Suprapubic skin (tissue), 3 donors: ENCODE data around the gene PAEP.

Source experiments
- POLR2A ChIP-seq, 2 donors: fragments of 450-650 bp; IDR thresholded peaks; one replicate each; pipeline ENCODE4 v1.6.1; 2017; ENCODE audit warnings: antibody characterized with exemption in 2 of 2, mild to moderate bottlenecking in 2 of 2, moderate library complexity in 2 of 2
- TF ChIP-seq, protein P1 (sequence below), 2 donors: fragments of 200-600 bp in 1 of 2; fragments of 450-650 bp in 1 of 2; sonication (generic) in 1 of 2; IDR thresholded peaks; one replicate each; pipeline ENCODE4 v1.5.1; 2016 to 2019; ENCODE audit warnings: antibody characterized with exemption in 2 of 2, mild to moderate bottlenecking in 1 of 2, moderate library complexity in 1 of 2

DNA sequence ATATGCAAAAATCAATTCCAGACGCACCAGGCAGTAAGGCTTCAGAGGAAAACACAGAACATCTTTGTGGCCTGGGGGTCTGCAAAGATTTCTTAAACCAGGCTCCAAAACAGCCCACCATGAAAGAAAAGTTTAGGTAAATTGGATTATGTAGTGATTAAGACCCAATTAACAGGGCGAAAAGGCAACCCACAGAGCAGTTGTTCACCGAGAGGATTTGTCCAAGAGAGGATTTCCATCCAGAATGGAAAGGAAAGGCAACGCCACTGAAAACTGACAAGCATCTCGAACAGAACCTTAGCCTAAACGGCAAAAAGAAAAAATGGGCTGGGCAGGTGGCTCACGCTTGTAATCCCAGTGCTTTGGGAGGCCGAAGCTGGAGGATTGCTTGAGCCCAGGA is 40.4 kb downstream of the PAEP start:
- TF ChIP-seq POLR2A (IDR thresholded peaks at IDR 0.05): no peak
- TF ChIP-seq, protein P1, sequence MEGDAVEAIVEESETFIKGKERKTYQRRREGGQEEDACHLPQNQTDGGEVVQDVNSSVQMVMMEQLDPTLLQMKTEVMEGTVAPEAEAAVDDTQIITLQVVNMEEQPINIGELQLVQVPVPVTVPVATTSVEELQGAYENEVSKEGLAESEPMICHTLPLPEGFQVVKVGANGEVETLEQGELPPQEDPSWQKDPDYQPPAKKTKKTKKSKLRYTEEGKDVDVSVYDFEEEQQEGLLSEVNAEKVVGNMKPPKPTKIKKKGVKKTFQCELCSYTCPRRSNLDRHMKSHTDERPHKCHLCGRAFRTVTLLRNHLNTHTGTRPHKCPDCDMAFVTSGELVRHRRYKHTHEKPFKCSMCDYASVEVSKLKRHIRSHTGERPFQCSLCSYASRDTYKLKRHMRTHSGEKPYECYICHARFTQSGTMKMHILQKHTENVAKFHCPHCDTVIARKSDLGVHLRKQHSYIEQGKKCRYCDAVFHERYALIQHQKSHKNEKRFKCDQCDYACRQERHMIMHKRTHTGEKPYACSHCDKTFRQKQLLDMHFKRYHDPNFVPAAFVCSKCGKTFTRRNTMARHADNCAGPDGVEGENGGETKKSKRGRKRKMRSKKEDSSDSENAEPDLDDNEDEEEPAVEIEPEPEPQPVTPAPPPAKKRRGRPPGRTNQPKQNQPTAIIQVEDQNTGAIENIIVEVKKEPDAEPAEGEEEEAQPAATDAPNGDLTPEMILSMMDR (IDR thresholded peaks at IDR 0.05): no peak
